Adrenal gland (tissue), 12 donors: ENCODE data around the gene ESYT2. TPM values are rescaled to one million over a fixed set of nuclear protein-coding genes. Genes with fewer than 3 reads are reported as not detected.

Experiments
- DNase-seq, 7 donors: peaks; one replicate each; pipeline ENCODE4 v3.0.0-alpha.2; 2019 to 2020
- H3K27ac ChIP-seq, 5 donors: fragments of 200-600 bp; sonication (generic) in 4 of 5; 1 replicate in 3 of 5; 2 replicates in 2 of 5; pipeline versions ENCODE4 v1.5.1 to v1.8.0; 2016 to 2020; ENCODE audit warnings: mild to moderate bottlenecking in 1 of 5
- H3K27me3 ChIP-seq: fragments of 200-600 bp; 2 replicates; pipeline ENCODE4 v1.8.0; 2021
- H3K36me3 ChIP-seq, 2 donors: fragments of 200-600 bp; replicated peaks in 1 of 2; 1 replicate in 1 of 2; 2 replicates in 1 of 2; pipeline versions ENCODE4 v1.5.1 to v1.8.0; 2018 to 2022
- H3K4me1 ChIP-seq, 2 donors: fragments of 200-600 bp; replicated peaks in 1 of 2; 1 replicate in 1 of 2; 2 replicates in 1 of 2; pipeline versions ENCODE4 v1.5.1 to v1.8.0; 2018 to 2021
- H3K4me3 ChIP-seq, 4 donors: fragments of 200-600 bp; sonication (generic) in 3 of 4; one replicate each; pipeline ENCODE4 v1.5.1; 2016 to 2018
- H3K9me3 ChIP-seq, 3 donors: fragments of 200-600 bp; sonication (generic) in 1 of 3; replicated peaks in 1 of 3; 1 replicate in 2 of 3; 2 replicates in 1 of 3; pipeline versions ENCODE4 v1.5.1 to v1.8.0; 2016 to 2021
- POLR2A ChIP-seq, 2 donors: fragments of 450-650 bp; IDR thresholded peaks; one replicate each; pipeline ENCODE4 v1.6.1; 2017; ENCODE audit warnings: antibody characterized with exemption in 2 of 2, mild to moderate bottlenecking in 2 of 2, moderate library complexity in 1 of 2
- WGBS, 4 donors: extraction: QIAGEN DNeasy Blood & Tissue Kit in 2 of 4; methylation state at CpG; one replicate each; pipeline versions ENCODE4 v1.1.5 to v1.1.7; 2013 to 2017; 5-methylcytosine and 5-hydroxymethylcytosine counted together
- intact Hi-C, 2 donors: fragments of 100-400 bp; cut with DNase I; formaldehyde crosslinking; loops; one replicate each; pipeline versions ENCODE4 v1.14.1 to v1.15.0; 2022 to 2023
- polyA plus RNA-seq, 3 donors: library from polyadenylated mRNA; stranded (reverse); fragments of 200-250 nt in 2 of 3; fragments of 350-450 nt in 1 of 3; fragmentation: Illumina TruSeq in 1 of 3; extraction: RNeasy Lipid Tissue Mini Kit (QIAGEN cat#74804) in 1 of 3; gene quantifications; one replicate each; pipeline ENCODE4 v1.2.3, GENCODE V29; 2013 to 2014
- total RNA-seq, 9 donors: library from RNA; depleted of rRNA in 4 of 9; stranded (reverse); fragments of >200 nt in 4 of 9; fragments of 120-200 nt in 1 of 9; fragmentation: NEBNext Ultra II Directional in 1 of 9; extraction: Animal tissue kit (Norgen Biotek cat#: 25700) in 1 of 9; gene quantifications; one replicate each; pipeline versions ENCODE4 v1.1.0 to v1.2.4, GENCODE V29; 2013 to 2023
- TF ChIP-seq, protein P1 (sequence below), 6 experiments: fragments of 450-650 bp in 4 of 6; fragments of 200-600 bp in 2 of 6; sonication (generic) in 1 of 6; IDR thresholded peaks; 1 replicate in 5 of 6; 2 replicates in 1 of 6; pipeline versions ENCODE4 v1.5.1 to v1.8.0; 2016 to 2021; ENCODE audit warnings: antibody characterized with exemption in 6 of 6, mild to moderate bottlenecking in 2 of 6, moderate library complexity in 1 of 6
- donor health status: healthy with polysubstance abuse.
- donor health status: Bipolar disorder and iron deficiency.
- donor health status: DM: yes; HTN: yes; CAD: no.
- donor health status: DM: no; HTN: no; CAD: no.
- donor health status: DM: no; HTN: no; CAD: no.
- donor health status: DM: yes; HTN: yes; CAD: no.

Gene ESYT2
- total and polyA plus RNA-seq, 12 donors = 16.8 to 104 (median 77.5) TPM

GRCh38 chr7:158727690-158728089 is 101.6 kb downstream of the ESYT2 start:
- no peaks in the 10 kb centered on the region for H3K9me3 ChIP-seq
- no peak overlapping the region for H3K27ac ChIP-seq
- no peaks in the 10 kb centered on the region for H3K36me3 ChIP-seq
- intact Hi-C loops = no loop called here
- TF ChIP-seq, protein P1, sequence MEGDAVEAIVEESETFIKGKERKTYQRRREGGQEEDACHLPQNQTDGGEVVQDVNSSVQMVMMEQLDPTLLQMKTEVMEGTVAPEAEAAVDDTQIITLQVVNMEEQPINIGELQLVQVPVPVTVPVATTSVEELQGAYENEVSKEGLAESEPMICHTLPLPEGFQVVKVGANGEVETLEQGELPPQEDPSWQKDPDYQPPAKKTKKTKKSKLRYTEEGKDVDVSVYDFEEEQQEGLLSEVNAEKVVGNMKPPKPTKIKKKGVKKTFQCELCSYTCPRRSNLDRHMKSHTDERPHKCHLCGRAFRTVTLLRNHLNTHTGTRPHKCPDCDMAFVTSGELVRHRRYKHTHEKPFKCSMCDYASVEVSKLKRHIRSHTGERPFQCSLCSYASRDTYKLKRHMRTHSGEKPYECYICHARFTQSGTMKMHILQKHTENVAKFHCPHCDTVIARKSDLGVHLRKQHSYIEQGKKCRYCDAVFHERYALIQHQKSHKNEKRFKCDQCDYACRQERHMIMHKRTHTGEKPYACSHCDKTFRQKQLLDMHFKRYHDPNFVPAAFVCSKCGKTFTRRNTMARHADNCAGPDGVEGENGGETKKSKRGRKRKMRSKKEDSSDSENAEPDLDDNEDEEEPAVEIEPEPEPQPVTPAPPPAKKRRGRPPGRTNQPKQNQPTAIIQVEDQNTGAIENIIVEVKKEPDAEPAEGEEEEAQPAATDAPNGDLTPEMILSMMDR (IDR thresholded peaks at IDR 0.05) = no peak
- TF ChIP-seq POLR2A (IDR thresholded peaks at IDR 0.05) = no peak
- DNase-seq = peak in 1 of 7 donors; percentile 34
- no peaks in the 10 kb centered on the region for H3K27me3 ChIP-seq
- H3K4me1 ChIP-seq = no peaks in the 10 kb centered on the region
- no peak overlapping the region for H3K4me3 ChIP-seq
- WGBS, 4 donors = 96 to 98% (median 97%) methylated on average over 5 of the region's 5 CpGs

DNA sequence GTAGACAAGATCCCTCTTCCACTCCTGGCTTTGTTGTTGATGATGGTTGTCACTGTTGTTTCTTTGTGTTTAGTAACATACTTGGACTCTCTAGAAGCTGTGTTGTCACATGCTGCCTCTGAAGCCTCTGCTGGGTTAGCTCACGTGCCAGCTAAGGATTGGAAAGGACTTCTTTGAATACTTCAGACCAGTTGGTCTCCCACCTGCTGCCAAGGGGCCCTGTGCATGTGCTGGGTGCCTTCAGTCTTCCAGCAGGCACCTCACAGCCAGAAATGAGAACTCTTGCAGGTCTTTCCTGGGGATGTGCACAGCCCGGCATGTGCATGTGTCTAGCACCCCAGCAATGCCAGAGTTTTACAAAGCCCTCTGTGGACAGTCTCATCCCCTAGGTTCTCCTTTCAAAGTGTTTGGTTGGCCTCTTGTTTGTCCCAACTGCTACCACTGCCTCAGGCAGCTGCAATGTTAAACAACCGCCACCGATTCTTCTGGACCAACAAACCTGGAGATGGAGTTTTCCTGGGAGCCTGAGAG is 103.0 kb downstream of the ESYT2 start:
- WGBS, 4 donors = 91 to 100% (median 93%) methylated on average over 3 to 4 of the region's 4 CpGs
- Histone ChIP-seq H3K4me3 (no peak overlapping the region), H3K36me3 (no peaks in the 10 kb centered on the region), H3K27ac (no peak overlapping the region), H3K27me3 (no peaks in the 10 kb centered on the region), H3K9me3 (no peaks in the 10 kb centered on the region), H3K4me1 (no peaks in the 10 kb centered on the region)
- no peak for TF ChIP-seq POLR2A (IDR thresholded peaks at IDR 0.05)
- TF ChIP-seq, protein P1 (IDR thresholded peaks at IDR 0.05) = no peak
- intact Hi-C loops = no loop called here
- DNase-seq = peak in 1 of 7 donors; percentile 44

GRCh38 chr7:158725506-158725800 is 103.9 kb downstream of the ESYT2 start:
- Histone ChIP-seq H3K27me3 (no peaks in the 10 kb centered on the region), H3K4me1 (no peaks in the 10 kb centered on the region), H3K36me3 (no peaks in the 10 kb centered on the region), H3K9me3 (no peaks in the 10 kb centered on the region), H3K4me3 (no peak overlapping the region), H3K27ac (no peak overlapping the region)
- DNase-seq = no peak
- 78 to 90% (median 81%) methylated on average over 4 of the region's 4 CpGs for WGBS, 4 donors
- intact Hi-C loops = no loop called here
- TF ChIP-seq, protein P1 (IDR thresholded peaks at IDR 0.05) = no peak
- TF ChIP-seq POLR2A (IDR thresholded peaks at IDR 0.05) = no peak

DNA sequence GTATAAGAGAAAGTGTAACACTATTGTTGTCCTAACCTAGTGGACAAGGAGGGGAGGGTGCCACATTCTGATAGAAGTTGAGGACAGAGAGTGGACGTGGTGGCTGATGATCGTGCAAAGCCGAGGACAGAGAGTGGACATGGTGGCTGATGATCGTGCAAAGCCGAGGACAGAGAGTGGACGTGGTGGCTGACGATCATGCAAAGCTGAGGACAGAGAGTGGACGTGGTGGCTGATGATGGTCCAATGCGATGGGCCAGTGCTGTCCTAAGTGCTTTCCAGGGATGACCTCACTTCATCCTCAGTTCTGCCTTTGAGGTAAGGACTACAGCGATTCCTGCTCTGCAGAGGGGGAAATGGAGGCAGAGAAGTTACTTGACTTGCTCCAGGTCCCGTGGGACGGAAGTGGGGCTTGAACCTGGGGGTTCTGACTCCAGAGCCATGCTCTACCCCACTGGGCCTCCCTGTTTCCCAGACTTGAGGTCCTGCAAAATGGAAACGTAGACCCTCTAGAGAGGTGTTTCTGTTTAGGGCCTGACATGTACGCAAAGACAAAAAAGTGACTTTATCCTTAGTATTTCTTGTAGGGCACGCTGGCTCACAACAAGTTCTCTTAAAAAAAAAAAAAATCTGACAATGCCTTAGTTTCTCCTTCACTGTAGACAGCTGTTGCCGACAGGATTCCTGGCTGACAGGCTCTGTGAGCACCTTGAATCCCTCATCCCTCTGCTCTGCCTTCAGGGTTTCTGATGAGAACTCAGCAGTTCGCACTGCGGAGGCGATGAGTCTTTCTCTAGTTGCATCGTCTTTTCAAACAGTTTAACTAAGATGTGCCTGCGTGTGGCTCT is 104.4 kb downstream of the ESYT2 start:
- no peaks in the 10 kb centered on the region for H3K36me3 ChIP-seq
- H3K27me3 ChIP-seq = no peaks in the 10 kb centered on the region
- WGBS, 4 donors = 90 to 94% (median 92%) methylated on average over 21 of the region's 21 CpGs
- no peak overlapping the region for H3K27ac ChIP-seq
- H3K4me1 ChIP-seq = no peaks in the 10 kb centered on the region
- no peaks in the 10 kb centered on the region for H3K9me3 ChIP-seq
- peak in 1 of 7 donors; percentile 38 for DNase-seq
- intact Hi-C loops = no loop called here
- TF ChIP-seq, protein P1 (IDR thresholded peaks at IDR 0.05) = no peak
- TF ChIP-seq POLR2A (IDR thresholded peaks at IDR 0.05) = no peak
- no peak overlapping the region for H3K4me3 ChIP-seq
